Tibial nerve (tissue), 4 donors: ENCODE data around the gene CD68. TPM values are rescaled to one million over a fixed set of nuclear protein-coding genes. Genes with fewer than 3 reads are reported as not detected.

ENCODE experiments used
- DNase-seq, 2 donors: peaks; one replicate each; pipeline ENCODE4 v3.0.0-alpha.2; 2019; ENCODE audit warnings: low spot score in 2 of 2
- H3K27ac ChIP-seq, 4 donors: fragments of 200-600 bp; sonication (generic) in 3 of 4; one replicate each; pipeline ENCODE4 v1.5.1; 2017 to 2019; ENCODE audit warnings: mild to moderate bottlenecking in 1 of 4
- H3K27me3 ChIP-seq, 2 donors: fragments of 200-600 bp; sonication (generic) in 1 of 2; one replicate each; pipeline versions ENCODE4 v1.5.1 to v1.6.0; 2017 to 2019
- H3K36me3 ChIP-seq, 3 donors: fragments of 200-600 bp; sonication (generic); one replicate each; pipeline ENCODE4 v1.5.1; 2018 to 2019
- H3K4me1 ChIP-seq, 4 donors: fragments of 200-600 bp; sonication (generic) in 3 of 4; one replicate each; pipeline ENCODE4 v1.5.1; 2017 to 2019
- H3K4me3 ChIP-seq, 4 donors: fragments of 200-600 bp; sonication (generic) in 3 of 4; one replicate each; pipeline ENCODE4 v1.5.1; 2017 to 2019; ENCODE audit warnings: mild to moderate bottlenecking in 1 of 4, moderate library complexity in 1 of 4
- H3K9me3 ChIP-seq, 4 donors: fragments of 200-600 bp; sonication (generic) in 3 of 4; one replicate each; pipeline ENCODE4 v1.5.1; 2017 to 2019
- EP300 ChIP-seq, 2 donors: sonication (generic); formaldehyde crosslinking; IDR thresholded peaks; one replicate each; pipeline ENCODE4 v1.6.1; 2017; ENCODE audit warnings: antibody characterized with exemption in 2 of 2, mild to moderate bottlenecking in 1 of 2
- POLR2A ChIP-seq, 2 donors: fragments of 450-650 bp; IDR thresholded peaks; one replicate each; pipeline ENCODE4 v1.6.1; 2017; ENCODE audit warnings: antibody characterized with exemption in 2 of 2, mild to moderate bottlenecking in 2 of 2, moderate library complexity in 2 of 2
- WGBS, 2 donors: methylation state at CpG; one replicate each; pipeline ENCODE4 v1.1.5; 2018; 5-methylcytosine and 5-hydroxymethylcytosine counted together
- small RNA-seq: library from RNA; depleted of rRNA; stranded (forward); fragments of <200 nt; gene quantifications from one replicate; pipeline ENCODE3, GENCODE V24; 2016
- total RNA-seq, 4 donors: library from RNA; depleted of rRNA; stranded (reverse); fragments of >200 nt; gene quantifications; one replicate each; pipeline ENCODE4 v1.1.0, GENCODE V29; 2016
- TF ChIP-seq, protein P1 (sequence below), 5 experiments: fragments of 200-600 bp in 3 of 5; fragments of 450-650 bp in 2 of 5; sonication (generic) in 3 of 5; IDR thresholded peaks; one replicate each; pipeline ENCODE4 v1.5.1; 2016 to 2019; ENCODE audit warnings: antibody characterized with exemption in 5 of 5, mild to moderate bottlenecking in 3 of 5, moderate library complexity in 2 of 5

Gene CD68
- total RNA-seq, 4 donors from 2014 or later = 19.3 to 65.7 (median 34.2) TPM

GRCh38 chr17:7626956-7627249 is 47.5 kb downstream of the CD68 start:
- TF ChIP-seq, protein P1, sequence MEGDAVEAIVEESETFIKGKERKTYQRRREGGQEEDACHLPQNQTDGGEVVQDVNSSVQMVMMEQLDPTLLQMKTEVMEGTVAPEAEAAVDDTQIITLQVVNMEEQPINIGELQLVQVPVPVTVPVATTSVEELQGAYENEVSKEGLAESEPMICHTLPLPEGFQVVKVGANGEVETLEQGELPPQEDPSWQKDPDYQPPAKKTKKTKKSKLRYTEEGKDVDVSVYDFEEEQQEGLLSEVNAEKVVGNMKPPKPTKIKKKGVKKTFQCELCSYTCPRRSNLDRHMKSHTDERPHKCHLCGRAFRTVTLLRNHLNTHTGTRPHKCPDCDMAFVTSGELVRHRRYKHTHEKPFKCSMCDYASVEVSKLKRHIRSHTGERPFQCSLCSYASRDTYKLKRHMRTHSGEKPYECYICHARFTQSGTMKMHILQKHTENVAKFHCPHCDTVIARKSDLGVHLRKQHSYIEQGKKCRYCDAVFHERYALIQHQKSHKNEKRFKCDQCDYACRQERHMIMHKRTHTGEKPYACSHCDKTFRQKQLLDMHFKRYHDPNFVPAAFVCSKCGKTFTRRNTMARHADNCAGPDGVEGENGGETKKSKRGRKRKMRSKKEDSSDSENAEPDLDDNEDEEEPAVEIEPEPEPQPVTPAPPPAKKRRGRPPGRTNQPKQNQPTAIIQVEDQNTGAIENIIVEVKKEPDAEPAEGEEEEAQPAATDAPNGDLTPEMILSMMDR (IDR thresholded peaks at IDR 0.05) = no peak
- TF ChIP-seq EP300 (IDR thresholded peaks at IDR 0.05) (no peak), POLR2A (IDR thresholded peaks at IDR 0.05) (no peak)
- H3K27ac ChIP-seq = peak overlapping the region; percentile 81 to 98 (median 96)
- 15 to 22% methylated on average over 6 of the region's 6 CpGs for WGBS, 2 donors

GRCh38 chr17:7627250-7628121 is 48.0 kb downstream of the CD68 start, which contains the start of gene SAT2:
Gene SAT2, minus strand, starts transcription at chr17:7627821. Its CDS starts 186 bp downstream, at chr17:7627635.
- 1% methylated on average over 39 to 54 of the region's 54 CpGs for WGBS, 2 donors
- peak; percentile 12 to 91 for TF ChIP-seq EP300 (IDR thresholded peaks at IDR 0.05)
- TF ChIP-seq, protein P1 (IDR thresholded peaks at IDR 0.05) = peak in 2 of 5 experiments; percentile 20 to 22
- peak; percentile 74 to 92 for TF ChIP-seq POLR2A (IDR thresholded peaks at IDR 0.05)
- peak within 1 kb of the TSS; percentile 81 to 98 (median 96) for H3K27ac ChIP-seq
- H3K4me3 ChIP-seq = peak within 1 kb of the TSS; percentile 70 to 88 (median 82)
- peak; percentile 91 to 94 for DNase-seq
- H3K36me3 ChIP-seq = peaks cover 0 to 14% (median 0%) of the 10 kb centered on the region in 3 donors
- H3K4me1 ChIP-seq = peaks cover 0 to 16% (median 6%) of the 10 kb centered on the region in 4 donors
- H3K27me3 ChIP-seq = no peaks in the 10 kb centered on the region
- H3K9me3 ChIP-seq = no peaks in the 10 kb centered on the region

More at GRCh38 chr17:7626956-7627249, 47.5 kb downstream of the CD68 start:
- DNase-seq = no peak
- H3K4me3 ChIP-seq = peak overlapping the region; percentile 70 to 88 (median 82)
- peaks cover 0 to 14% (median 0%) of the 10 kb centered on the region in 3 donors for H3K36me3 ChIP-seq
- no peaks in the 10 kb centered on the region for H3K27me3 ChIP-seq
- peaks cover 0 to 16% (median 6%) of the 10 kb centered on the region in 4 donors for H3K4me1 ChIP-seq
- no peaks in the 10 kb centered on the region for H3K9me3 ChIP-seq

DNA sequence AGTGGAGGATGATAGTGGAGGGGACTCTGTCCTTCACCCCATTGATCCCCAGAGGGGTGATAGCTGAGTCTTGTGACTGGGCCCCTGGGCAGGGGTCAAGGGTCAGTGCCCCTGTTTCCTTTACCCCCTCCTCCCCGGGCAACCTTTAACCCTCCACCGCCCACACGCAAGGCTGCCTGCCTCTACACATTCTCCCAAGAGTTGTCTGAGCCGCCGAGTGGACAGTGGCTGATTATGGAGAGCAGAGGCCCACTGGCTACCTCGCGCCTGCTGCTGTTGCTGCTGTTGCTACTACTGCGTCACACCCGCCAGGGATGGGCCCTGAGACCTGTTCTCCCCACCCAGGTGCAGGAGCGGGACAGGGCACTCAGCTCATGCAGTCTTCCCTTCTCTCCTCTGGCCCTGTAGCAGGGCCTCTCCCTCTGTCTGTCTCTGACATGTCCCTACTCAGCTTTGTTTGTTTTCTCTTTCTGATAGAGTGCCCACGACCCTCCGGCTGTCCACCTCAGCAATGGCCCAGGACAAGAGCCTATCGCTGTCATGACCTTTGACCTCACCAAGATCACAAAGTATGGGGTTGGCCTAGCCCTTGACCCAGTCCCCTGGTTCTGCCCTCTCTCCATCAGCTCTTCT is 50.6 kb downstream of the CD68 start, which contains the start of gene SHBG:
SHBG (plus strand) TSS at position 197 of the 633 bp plus-strand sequence; CDS start at position 235, 38 bp downstream.
- Histone ChIP-seq H3K27me3 (no peaks in the 10 kb centered on the region), H3K4me1 (peaks cover 0 to 16% (median 6%) of the 10 kb centered on the region in 4 donors), H3K27ac (no peak within 1 kb of the TSS), H3K9me3 (no peaks in the 10 kb centered on the region), H3K36me3 (peaks cover 0 to 14% (median 0%) of the 10 kb centered on the region in 3 donors), H3K4me3 (no peak within 1 kb of the TSS)
- TF ChIP-seq, protein P1 (IDR thresholded peaks at IDR 0.05) = no peak
- TF ChIP-seq POLR2A (IDR thresholded peaks at IDR 0.05) (no peak), EP300 (IDR thresholded peaks at IDR 0.05) (no peak)
- no peak for DNase-seq
- 46 to 57% methylated on average over 13 of the region's 13 CpGs for WGBS, 2 donors

Small RNA genes lying within 50 kb of the gene (small RNA-seq; reads per million reads assigned to genes)
- gene CD68 (not detected), gene RF00019 (not detected), gene SNORA48 (not detected), gene SNORD10 (not detected)

Other genes with a start within 250 kb of the CD68 start
- 10 to 100 TPM in 3 of 4 donors, 1 to 10 TPM in 1; 8.1 to 33.1 (median 11.2) TPM for gene ACAP1, start 243.1 kb upstream of the CD68 start, total RNA-seq
- gene KCTD11, start 227.5 kb upstream of the CD68 start, total RNA-seq = 10 to 100 TPM; 25.3 to 35.4 (median 28.7) TPM
- gene TMEM95, start 224.5 kb upstream of the CD68 start, total RNA-seq = not detected
- gene TNK1, start 198.5 kb upstream of the CD68 start, total RNA-seq = 1 to 10 TPM; 2.4 to 9.8 (median 6.0) TPM
- 10 to 100 TPM; 28.7 to 55.5 (median 42.9) TPM for gene PLSCR3, start 185.1 kb upstream of the CD68 start, total RNA-seq
- gene TMEM256, start 175.5 kb upstream of the CD68 start, total RNA-seq = 100 to 1,000 TPM in 2 of 4 donors, 10 to 100 TPM in 2; 88.3 to 121 (median 103) TPM
- gene NLGN2, start 171.8 kb upstream of the CD68 start, total RNA-seq = 10 to 100 TPM; 14.4 to 32.4 (median 23.9) TPM
- gene SPEM1, start 159.3 kb upstream of the CD68 start, total RNA-seq = not detected
- not detected for gene SPEM2, start 154.0 kb upstream of the CD68 start, total RNA-seq
- not detected for gene SPEM3, start 150.8 kb upstream of the CD68 start, total RNA-seq
- gene TMEM102, start 144.2 kb upstream of the CD68 start, total RNA-seq = 1 to 10 TPM; 1.7 to 6.6 (median 4.1) TPM
- gene FGF11, start 140.1 kb upstream of the CD68 start, total RNA-seq = 1 to 10 TPM; 1.5 to 3.3 (median 2.2) TPM
- gene CHRNB1, start 134.6 kb upstream of the CD68 start, total RNA-seq = 10 to 100 TPM in 3 of 4 donors, 1 to 10 TPM in 1; 6.5 to 16.0 (median 13.5) TPM
- gene ZBTB4, start 100.0 kb upstream of the CD68 start, total RNA-seq = 10 to 100 TPM; 60.5 to 64.1 (median 63.0) TPM
- not detected for gene SLC35G6, start 98.2 kb upstream of the CD68 start, total RNA-seq
- 100 to 1,000 TPM in 3 of 4 donors, 10 to 100 TPM in 1; 87.0 to 163 (median 125) TPM for gene POLR2A, start 95.3 kb upstream of the CD68 start, total RNA-seq
- gene TNFSF12, start 30.6 kb upstream of the CD68 start, total RNA-seq = 100 to 1,000 TPM in 2 of 4 donors, 10 to 100 TPM in 2; 59.4 to 109 (median 98.8) TPM
- 10 to 100 TPM; 44.7 to 93.3 (median 64.7) TPM for gene TNFSF13, start 20.9 kb upstream of the CD68 start, total RNA-seq
- gene SENP3, start 17.7 kb upstream of the CD68 start, total RNA-seq = 10 to 100 TPM; 54.3 to 75.4 (median 59.0) TPM
- gene MPDU1, start 4.2 kb downstream of the CD68 start, total RNA-seq = 100 to 1,000 TPM in 1 of 4 donors, 10 to 100 TPM in 3; 58.3 to 102 (median 66.2) TPM
- 1 to 10 TPM; 3.1 to 6.9 (median 5.0) TPM for gene SOX15, start 10.5 kb downstream of the CD68 start, total RNA-seq
- 10 to 100 TPM; 34.7 to 39.4 (median 36.7) TPM for gene FXR2, start 35.3 kb downstream of the CD68 start, total RNA-seq
- gene SAT2, start 48.2 kb downstream of the CD68 start, total RNA-seq = 100 to 1,000 TPM in 1 of 4 donors, 10 to 100 TPM in 3; 69.3 to 130 (median 82.0) TPM
- gene SHBG, start 50.5 kb downstream of the CD68 start, total RNA-seq = 1 to 10 TPM in 1 of 4 donors, under 1 TPM in 1, not detected in 2; 0.63 to 1.2 TPM
- 1 to 10 TPM; 1.5 to 3.9 (median 1.9) TPM for gene ATP1B2, start 71.3 kb downstream of the CD68 start, total RNA-seq
- 10 to 100 TPM; 26.7 to 32.1 (median 30.0) TPM for gene TP53, start 107.9 kb downstream of the CD68 start, total RNA-seq
- 1 to 10 TPM; 3.6 to 8.0 (median 4.8) TPM for gene WRAP53, start 108.8 kb downstream of the CD68 start, total RNA-seq
- gene EFNB3, start 125.6 kb downstream of the CD68 start, total RNA-seq = under 1 TPM in 2 of 4 donors, not detected in 2; 0.20 to 0.21 TPM
- gene DNAH2, start 138.1 kb downstream of the CD68 start, total RNA-seq = 1 to 10 TPM in 1 of 4 donors, under 1 TPM in 3; under 0.01 to 1.4 (median under 0.01) TPM